H1 (cell line): ENCODE data around the gene HOXC13. TPM values are rescaled to one million over a fixed set of nuclear protein-coding genes. Genes with fewer than 3 reads are reported as not detected.

ENCODE experiments used
- CTCF ChIA-PET: fragments of 300-600 bp; sonication (Branson Sonifier 250); formaldehyde crosslinking; loops from one replicate; lab custom pipeline; 2021; ENCODE audit not compliant: partially characterized antibody; lab: Charles Lee
- POLR2A ChIA-PET: fragments of 300-600 bp; sonication (Branson Sonifier 250); formaldehyde crosslinking; loops from one replicate; lab custom pipeline; 2021; ENCODE audit warnings: inconsistent platforms; ENCODE audit not compliant: partially characterized antibody; lab: Charles Lee
- DNase-seq, 2 experiments: peaks; one replicate each; pipeline versions ENCODE4 v3.0.0 to v3.0.0-alpha.2; 2010 to 2022; ENCODE audit warnings: low spot score in 2 of 2, low read depth in 1 of 2, mixed read lengths in 1 of 2
- FAIRE-seq: peaks from 2 replicates; lab custom pipeline; 2011; peaks lifted over from hg19 to GRCh38; lab: Jason Lieb, UNC
- H2AFZ ChIP-seq: 2 replicates; pipeline ENCODE4 v1.8.1; 2012; ENCODE audit warnings: low read length, inconsistent platforms
- H2AK5ac ChIP-seq: 2 replicates; pipeline ENCODE4 v1.6.1; 2013; ENCODE audit warnings: low read depth, low read length
- H2BK120ac ChIP-seq: replicated peaks from 2 replicates; pipeline ENCODE3; 2013; ENCODE audit warnings: low read depth, low read length, inconsistent platforms
- H2BK12ac ChIP-seq: 2 replicates; pipeline ENCODE4 v1.6.1; 2013; ENCODE audit warnings: low read depth, low read length
- H2BK15ac ChIP-seq: 2 replicates; pipeline ENCODE4 v1.6.1; 2013; ENCODE audit warnings: low read length
- H2BK20ac ChIP-seq: 2 replicates; pipeline ENCODE4 v1.6.1; 2013; ENCODE audit warnings: low read length
- H2BK5ac ChIP-seq: 2 replicates; pipeline ENCODE4 v1.6.1; 2013; ENCODE audit warnings: low read depth, low read length
- H3K14ac ChIP-seq: 2 replicates; pipeline ENCODE4 v1.6.1; 2013; ENCODE audit warnings: inconsistent platforms; ENCODE audit not compliant: insufficient read length
- H3K18ac ChIP-seq: 2 replicates; pipeline ENCODE4 v1.6.1; 2013; ENCODE audit warnings: low read length; ENCODE audit errors: extremely low read depth
- H3K23ac ChIP-seq: 2 replicates; pipeline ENCODE4 v1.6.1; 2013; ENCODE audit warnings: inconsistent platforms; ENCODE audit not compliant: insufficient read length
- H3K23me2 ChIP-seq: 2 replicates; pipeline ENCODE4 v1.6.1; 2013; ENCODE audit warnings: low read depth, low read length
- H3K27ac ChIP-seq: 2 replicates; pipeline ENCODE4 v1.6.1; 2011; ENCODE audit warnings: low read depth, low read length, inconsistent platforms
- H3K27me3 ChIP-seq, 4 experiments: replicated peaks in 1 of 4; 1 replicate in 1 of 4; 2 replicates in 3 of 4; pipeline versions ENCODE4 v1.6.1 to v1.8.1; 2011 to 2013; ENCODE audit warnings: low read length in 3 of 4, mild to moderate bottlenecking in 3 of 4, inconsistent platforms in 2 of 4, mixed read lengths in 2 of 4, moderate library complexity in 1 of 4; ENCODE audit not compliant: control insufficient read depth in 3 of 4, insufficient read depth in 3 of 4; ENCODE audit errors: extremely low read depth in 1 of 4
- H3K36me3 ChIP-seq, 4 experiments: 2 replicates each; pipeline versions ENCODE4 v1.6.1 to v1.8.1; 2011 to 2013; ENCODE audit warnings: mild to moderate bottlenecking in 4 of 4, low read length in 3 of 4, moderate library complexity in 2 of 4, control low read depth in 1 of 4, inconsistent platforms in 1 of 4; ENCODE audit not compliant: insufficient read depth in 4 of 4, control insufficient read depth in 2 of 4
- H3K4ac ChIP-seq: replicated peaks from 2 replicates; pipeline ENCODE3; 2013; ENCODE audit warnings: low read length, low read depth, mixed read lengths, inconsistent platforms; ENCODE audit not compliant: insufficient read length
- H3K4me1 ChIP-seq, 4 experiments: replicated peaks in 1 of 4; 1 replicate in 1 of 4; 2 replicates in 3 of 4; pipeline versions ENCODE4 v1.6.1 to v1.8.1; 2011 to 2013; ENCODE audit warnings: low read length in 3 of 4, inconsistent platforms in 2 of 4, mixed read lengths in 1 of 4; ENCODE audit not compliant: insufficient read depth in 4 of 4, control insufficient read depth in 3 of 4
- H3K4me2 ChIP-seq, 2 experiments: 2 replicates each; pipeline versions ENCODE4 v1.6.1 to v1.8.1; 2011 to 2013; ENCODE audit warnings: low read depth in 2 of 2, low read length in 2 of 2, control low read depth in 1 of 2, inconsistent platforms in 1 of 2, mild to moderate bottlenecking in 1 of 2; ENCODE audit not compliant: insufficient read depth in 1 of 2
- H3K4me3 ChIP-seq, 4 experiments: fragments of 200-600, 300-600 bp in 1 of 4; sonication (generic), shearing (Covaris generic), sonication (Bioruptor Twin) in 1 of 4; 2 replicates each; pipeline versions ENCODE4 v1.5.1 to v1.8.1; 2011 to 2016; ENCODE audit warnings: low read length in 4 of 4, low read depth in 3 of 4, control low read depth in 2 of 4, inconsistent platforms in 2 of 4, mild to moderate bottlenecking in 2 of 4, mixed read lengths in 1 of 4, moderate library complexity in 1 of 4; ENCODE audit not compliant: insufficient read depth in 2 of 4; ENCODE audit errors: extremely low read depth in 1 of 4
- H3K56ac ChIP-seq: replicated peaks from 2 replicates; pipeline ENCODE3; 2013; ENCODE audit warnings: low read depth, mild to moderate bottlenecking, mixed read lengths, low read length, inconsistent platforms; ENCODE audit not compliant: insufficient read length
- H3K79me1 ChIP-seq: 2 replicates; pipeline ENCODE4 v1.6.1; 2013; ENCODE audit warnings: low read depth, low read length, control low read depth
- H3K79me2 ChIP-seq, 2 experiments: 2 replicates each; pipeline versions ENCODE4 v1.6.1 to v1.8.1; 2012 to 2013; ENCODE audit warnings: low read length in 2 of 2, mild to moderate bottlenecking in 2 of 2, inconsistent platforms in 1 of 2; ENCODE audit not compliant: insufficient read depth in 2 of 2, control insufficient read depth in 1 of 2
- H3K9ac ChIP-seq, 4 experiments: replicated peaks in 1 of 4; 1 replicate in 1 of 4; 2 replicates in 3 of 4; pipeline versions ENCODE4 v1.6.1 to v1.8.1; 2011 to 2013; ENCODE audit warnings: low read depth in 3 of 4, low read length in 3 of 4, control low read depth in 2 of 4, mild to moderate bottlenecking in 2 of 4, moderate library complexity in 2 of 4, inconsistent platforms in 1 of 4; ENCODE audit errors: extremely low read depth in 1 of 4
- H3K9me3 ChIP-seq, 2 experiments: 2 replicates each; pipeline versions ENCODE4 v1.6.1 to v1.8.1; 2012 to 2013; ENCODE audit warnings: mild to moderate bottlenecking in 2 of 2, moderate library complexity in 2 of 2, control low read depth in 1 of 2, inconsistent platforms in 1 of 2, low read depth in 1 of 2, low read length in 1 of 2, mixed read lengths in 1 of 2; ENCODE audit not compliant: insufficient read depth in 2 of 2
- H4K20me1 ChIP-seq, 2 experiments: replicated peaks in 1 of 2; 2 replicates each; pipeline versions ENCODE3 to v1.8.1; 2011 to 2013; ENCODE audit warnings: inconsistent platforms in 2 of 2, low read length in 2 of 2, mild to moderate bottlenecking in 1 of 2; ENCODE audit not compliant: insufficient read depth in 2 of 2, control insufficient read depth in 1 of 2
- H4K5ac ChIP-seq: 2 replicates; pipeline ENCODE4 v1.6.1; 2013; ENCODE audit warnings: low read length, low read depth, mixed read lengths, inconsistent platforms; ENCODE audit not compliant: insufficient read length
- H4K8ac ChIP-seq: 2 replicates; pipeline ENCODE4 v1.8.0; 2013; ENCODE audit warnings: mild to moderate bottlenecking, moderate library complexity, low read length, inconsistent platforms; ENCODE audit not compliant: insufficient read depth; ENCODE audit errors: extremely low read depth
- H4K91ac ChIP-seq: replicated peaks from 2 replicates; pipeline ENCODE3; 2013; ENCODE audit warnings: low read length, mixed read lengths, inconsistent platforms; ENCODE audit not compliant: insufficient read length
- CBX8 ChIP-seq: fragments of 300-800, 300-1000 bp; sonication (generic); IDR thresholded peaks from 2 replicates; pipeline ENCODE4 v1.7.1; 2016; ENCODE audit warnings: low read depth, low read length, borderline replicate concordance
- EZH2 ChIP-seq: fragments of 200-600 bp; sonication (generic); IDR thresholded peaks from 2 replicates; pipeline ENCODE4 v1.7.1; 2012; ENCODE audit warnings: low read depth, mild to moderate bottlenecking, moderate library complexity, low read length, inconsistent platforms; ENCODE audit not compliant: severe bottlenecking
- RNF2 ChIP-seq: fragments of 200-900, 300-1000 bp; sonication (generic); IDR thresholded peaks from 2 replicates; pipeline ENCODE4 v1.7.1; 2016; ENCODE audit warnings: borderline replicate concordance, low read depth, mild to moderate bottlenecking, antibody characterized with exemption, low read length; ENCODE audit not compliant: poor library complexity, severe bottlenecking; ENCODE audit errors: missing control alignments
- SAP30 ChIP-seq: fragments of 300-600 bp; sonication (generic); IDR thresholded peaks from 2 replicates; pipeline ENCODE4 v1.7.1; 2012; ENCODE audit warnings: low read length, moderate library complexity, mild to moderate bottlenecking, inconsistent platforms; ENCODE audit not compliant: insufficient read depth, insufficient replicate concordance
- SUZ12 ChIP-seq: fragments of 200-600 bp; sonication (generic); IDR thresholded peaks from 2 replicates; pipeline ENCODE4 v1.6.1; 2012; ENCODE audit warnings: mild to moderate bottlenecking, inconsistent platforms, low read length, moderate library complexity, mixed read lengths
- WGBS, 2 experiments: shearing (Covaris generic) in 1 of 2; methylation state at CpG; one replicate each; pipeline versions ENCODE4 v1.1.6 to v1.1.7; 2013 to 2015; ENCODE audit warnings: low lambda C conversion rate in 2 of 2, mixed read lengths in 2 of 2, inconsistent platforms in 1 of 2, low coverage in 1 of 2, missing lambda C conversion rate in 1 of 2; ENCODE audit not compliant: insufficient replicate concordance in 2 of 2, insufficient coverage in 1 of 2, insufficient read length in 1 of 2; ENCODE audit errors: extremely low coverage in 1 of 2, missing lambda C conversion rate in 1 of 2; 5-methylcytosine and 5-hydroxymethylcytosine counted together
- polyA plus RNA-seq, 7 experiments: library from polyadenylated mRNA; depleted of rRNA in 3 of 7; stranded (reverse) in 5 of 7; unstranded in 2 of 7; fragments of >200 nt in 5 of 7; fragments of 200-250 nt in 2 of 7; gene quantifications; 1 replicate in 5 of 7; 2 replicates in 1 of 7; 4 replicates in 1 of 7; pipeline versions ENCODE4 v1.2.1 to v1.2.3, GENCODE V29; 2011 to 2013; ENCODE audit warnings: missing spikeins in 2 of 7, mixed read lengths in 2 of 7
- total RNA-seq: library from RNA; stranded (reverse); fragmentation: NEBNext Ultra II Directional; extraction: Animal tissue kit (Norgen Biotek cat#: 25700); gene quantifications from 2 replicates; pipeline ENCODE4 v1.2.1, GENCODE V29; 2021

The HOXC13 gene
- total and polyA plus RNA-seq, 2 of the 8 experiments (the other 6 are each of a cell fraction or from before 2014, with no cell fraction given) = 0.02 TPM; not detected in 1

- Histone ChIP-seq H3K23ac (no peak overlapping the region), H2AK5ac (0 out of 2 replicates have a peak overlapping the region, but pooled peaks have one; percentile 16), H2BK15ac (0 out of 2 replicates have a peak overlapping the region, but pooled peaks have one; percentile 46), H2BK5ac (no peak overlapping the region), H3K4me2 (no peak overlapping the region), H2AFZ (no peak overlapping the region), H4K20me1 (peaks cover 29 to 48% of the 10 kb centered on the region in 2 experiments), H3K14ac (no peak overlapping the region), H2BK12ac (no peak overlapping the region), H3K27ac (no peak overlapping the region), H3K9ac (no peak overlapping the region), H3K9me3 (no peaks in the 10 kb centered on the region), H4K8ac (no peak overlapping the region), H3K79me1 (no peaks in the 10 kb centered on the region), H2BK120ac (no peak overlapping the region), H4K5ac (no peak overlapping the region), H3K4ac (no peak overlapping the region), H3K27me3 (peaks cover 99 to 100% (median 100%) of the 10 kb centered on the region in 4 experiments), H3K56ac (no peak overlapping the region), H3K4me1 (peaks cover 0 to 4% (median 2%) of the 10 kb centered on the region in 4 experiments; a peak in 3 of 7 replicates), H3K79me2 (no peaks in the 10 kb centered on the region), H3K23me2 (no peaks in the 10 kb centered on the region), H4K91ac (no peak overlapping the region), H2BK20ac (no peak overlapping the region), H3K18ac (no peak overlapping the region), H3K36me3 (peaks cover 0 to 8% (median 0%) of the 10 kb centered on the region in 4 experiments; a peak in 2 of 8 replicates), H3K4me3 (no peak overlapping the region)
- ChIA-PET POLR2A (interaction anchor here (0.9 to 1.6 kb wide), 3 partner anchors 12 to 88 kb away, joined by 3 read pairs; partner anchors contain the start of gene HOXC13), CTCF (interaction anchor here (0.6 to 2.3 kb wide), 3 partner anchors 69 to 244 kb away, joined by 3 to 8 read pairs (median 3); no protein-coding TSS in a partner anchor)
- FAIRE-seq (no peak), DNase-seq (peak in 1 of 2 experiments; percentile 56)
- TF ChIP-seq SUZ12 (peak; percentile 91), CBX8 (peak; percentile 88; the same call in 1 of the 2 replicates), SAP30 (no peak), RNF2 (peak; percentile 88), EZH2 (peak; percentile 90)
- 12% methylated on average over 38 of the region's 38 CpGs; no CpG with 5 or more reads in 1 of the 2 experiments for WGBS, 2 experiments
Measured at GRCh38 chr12:53963434-53964314, 25.0 kb downstream of the HOXC13 start.
